SIG-M5 (cell line): Measurements from ENCODE around the gene HJV.

ENCODE experiments used
- DNase-seq: peaks from one replicate; lab custom pipeline; 2025; lab: John Stamatoyannopoulos, UW

The HJV gene

DNA sequence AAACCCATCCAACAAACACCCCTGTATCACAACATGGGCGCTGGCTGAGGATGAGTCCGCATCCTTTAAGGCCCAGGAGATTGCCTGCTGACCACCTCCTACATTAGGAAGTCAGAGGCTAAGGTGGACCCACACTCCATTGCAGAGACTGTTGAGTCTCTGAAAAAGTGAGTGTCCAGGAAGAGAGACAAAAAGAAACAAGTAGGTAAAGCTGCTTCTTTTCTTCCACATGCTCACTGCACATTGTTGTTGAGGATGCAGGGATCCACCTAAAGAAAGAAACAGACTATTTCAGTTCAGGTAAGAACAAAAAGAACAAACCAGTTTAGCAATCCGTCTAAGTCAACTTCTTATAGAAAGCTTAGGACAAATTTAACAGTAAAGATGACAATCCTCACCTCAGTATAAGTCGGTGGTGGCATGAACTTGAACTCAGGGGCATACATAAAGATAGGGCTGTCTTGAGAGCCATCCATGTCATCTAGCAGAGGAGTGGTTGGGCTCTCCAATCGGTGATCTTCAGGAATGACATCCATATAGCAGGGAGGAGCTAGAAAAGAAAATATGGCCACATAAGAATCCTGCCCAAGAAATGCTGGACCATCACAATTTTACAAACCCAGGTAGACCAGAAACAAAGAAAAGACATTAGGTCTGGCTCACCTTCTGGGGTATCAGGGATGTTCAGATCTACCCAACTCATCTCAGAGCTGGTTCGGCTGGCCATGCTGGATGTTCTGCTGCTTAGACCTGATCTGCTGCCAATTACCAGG lies 27.7 kb downstream of the HJV start:
- no peak for DNase-seq

DNA sequence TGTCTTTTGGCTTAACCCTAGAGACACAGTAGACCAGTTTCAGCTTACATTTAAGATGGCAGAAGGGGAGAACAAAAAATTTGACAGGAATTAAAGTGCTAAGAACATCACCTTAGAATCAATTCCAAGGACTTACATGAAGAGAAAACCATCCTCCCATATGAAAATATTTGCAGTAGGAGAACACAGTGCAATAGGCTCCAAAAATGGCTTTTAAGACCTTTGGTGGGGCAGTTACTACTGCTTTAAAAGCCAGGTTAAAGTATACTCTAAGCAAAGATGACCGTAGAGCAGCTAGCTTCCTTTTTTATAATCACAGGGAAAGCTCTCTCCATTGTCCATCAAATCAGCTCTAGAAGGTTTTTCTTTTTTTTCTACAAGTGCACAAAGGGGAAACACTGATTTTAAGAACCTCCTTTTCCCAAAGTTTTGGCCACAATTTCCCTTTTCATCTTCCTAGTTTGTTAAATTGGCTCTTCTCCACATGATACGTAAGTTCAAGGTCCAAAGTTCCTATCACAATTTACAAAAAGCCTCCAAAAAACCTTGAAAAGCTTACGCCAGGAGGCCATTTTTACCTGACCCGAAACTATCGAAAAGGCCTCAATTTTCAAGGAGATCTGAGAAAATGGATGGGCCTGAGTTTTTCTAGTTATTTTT lies 28.4 kb downstream of the HJV start:
- no peak for DNase-seq

DNA sequence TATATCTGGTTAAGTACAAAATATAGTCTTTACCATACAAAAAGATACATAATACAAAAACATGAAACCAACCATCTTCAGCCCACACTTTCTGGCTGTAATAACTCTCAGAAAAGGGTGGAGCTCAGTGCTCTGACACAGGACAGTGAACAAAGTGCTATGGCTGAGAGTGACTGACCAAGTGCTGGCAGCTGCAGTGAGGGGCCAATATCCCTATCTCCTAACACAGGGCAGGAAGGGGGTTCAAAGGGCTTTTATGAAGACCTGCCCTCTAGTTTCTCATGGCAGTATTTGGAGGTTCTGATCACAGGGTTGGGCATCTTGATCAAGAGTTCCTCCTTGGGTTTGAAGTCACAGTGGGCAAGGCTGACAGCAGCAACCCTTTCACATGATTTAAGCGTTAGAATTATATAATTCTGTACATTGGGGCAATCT lies 29.0 kb downstream of the HJV start:
- no peak for DNase-seq

GRCh38 chr1:145991735-145992412 lies 29.7 kb downstream of the HJV start:
- DNase-seq, result no peak

GRCh38 chr1:145990249-145990855 lies 31.2 kb downstream of the HJV start:
- DNase-seq, result no peak

GRCh38 chr1:145988773-145989172 lies 32.8 kb downstream of the HJV start:
- no peak for DNase-seq

DNA sequence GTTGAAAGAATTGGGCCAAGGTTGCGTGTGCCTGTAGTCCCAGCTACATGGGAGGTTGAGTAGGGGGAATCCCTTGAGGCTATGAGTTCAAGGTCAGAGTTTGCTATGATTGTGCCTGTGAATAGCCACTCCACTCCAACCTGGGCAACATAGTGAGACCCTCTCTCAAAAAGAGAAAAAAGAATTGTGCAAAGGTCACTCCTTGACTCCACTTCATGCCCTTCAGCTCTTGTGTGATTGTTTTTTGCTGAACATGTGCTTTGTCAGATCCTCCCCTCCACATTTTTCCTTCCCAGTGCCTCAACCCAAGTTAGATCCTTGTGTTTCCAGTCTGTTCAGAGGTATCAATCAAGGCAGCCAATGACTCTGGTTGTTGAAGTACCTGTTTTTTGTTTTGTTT lies 33.6 kb downstream of the HJV start:
- no peak for DNase-seq

GRCh38 chr1:145986551-145986950 lies 35.0 kb downstream of the HJV start:
- DNase-seq, result no peak

- DNase-seq, result peak; percentile 62
Measured at GRCh38 chr1:145985502-145986439, 35.8 kb downstream of the HJV start.

DNA sequence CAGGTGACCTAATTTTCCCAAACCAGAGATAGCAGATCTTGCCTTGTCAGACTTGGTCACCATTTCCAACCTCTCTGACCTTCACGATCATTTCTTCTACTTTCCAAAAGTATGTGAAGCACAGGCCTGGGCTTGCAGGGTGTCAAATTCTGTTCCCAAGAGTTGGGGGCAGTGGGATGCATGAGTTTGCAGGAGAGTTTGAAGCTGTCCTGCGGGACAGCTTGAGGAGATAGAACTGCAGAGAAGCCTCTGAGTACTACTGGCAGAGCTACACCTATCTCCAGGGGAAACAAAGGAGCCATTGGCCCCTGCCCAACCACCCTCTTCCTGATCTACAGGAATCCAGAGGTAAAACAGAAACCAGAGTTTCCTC lies 36.4 kb downstream of the HJV start:
- DNase-seq, result no peak

DNA sequence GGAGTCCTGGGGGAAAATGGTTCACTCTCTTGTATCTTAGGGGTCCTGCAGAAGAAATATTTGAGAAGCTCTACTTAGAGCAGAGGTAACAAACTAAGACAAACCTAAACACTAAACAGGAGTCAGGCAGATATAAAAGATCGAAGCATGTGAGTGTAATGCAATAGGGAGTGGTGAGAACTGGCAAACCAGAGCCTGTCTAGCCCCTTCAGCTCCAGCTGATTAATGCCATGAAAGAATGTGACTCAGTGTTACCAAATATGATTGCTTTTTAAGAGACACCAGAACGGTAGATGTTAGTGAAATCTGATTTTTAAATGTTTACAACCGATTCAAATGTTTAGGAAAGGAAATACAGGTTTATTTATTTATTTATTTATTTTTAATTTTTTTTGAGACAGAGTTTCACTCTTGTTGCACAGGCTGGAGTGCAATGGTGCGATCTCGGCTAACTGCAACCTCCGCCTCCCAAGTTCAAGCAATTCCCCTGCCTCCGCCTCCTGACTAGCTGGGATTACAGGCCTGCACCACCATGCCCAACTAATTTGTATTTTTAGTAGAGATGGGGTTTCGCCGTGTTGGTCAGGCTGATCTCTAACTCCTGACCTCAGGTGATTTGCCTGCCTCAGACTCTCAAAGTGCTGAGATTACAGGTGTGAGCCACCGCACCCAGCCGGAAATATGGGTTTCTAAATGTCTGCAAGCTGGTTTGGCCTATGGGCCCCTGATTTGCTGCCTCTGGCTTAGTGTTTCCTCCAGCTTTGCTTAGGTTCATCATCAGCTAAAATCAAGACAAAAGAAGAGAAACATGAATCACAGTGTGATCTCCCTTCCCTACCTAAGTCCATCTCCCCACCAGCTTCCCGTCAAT lies 37.3 kb downstream of the HJV start:
- DNase-seq, result no peak

- DNase-seq, result no peak
Measured at GRCh38 chr1:145983206-145983675, 38.3 kb downstream of the HJV start.

DNA sequence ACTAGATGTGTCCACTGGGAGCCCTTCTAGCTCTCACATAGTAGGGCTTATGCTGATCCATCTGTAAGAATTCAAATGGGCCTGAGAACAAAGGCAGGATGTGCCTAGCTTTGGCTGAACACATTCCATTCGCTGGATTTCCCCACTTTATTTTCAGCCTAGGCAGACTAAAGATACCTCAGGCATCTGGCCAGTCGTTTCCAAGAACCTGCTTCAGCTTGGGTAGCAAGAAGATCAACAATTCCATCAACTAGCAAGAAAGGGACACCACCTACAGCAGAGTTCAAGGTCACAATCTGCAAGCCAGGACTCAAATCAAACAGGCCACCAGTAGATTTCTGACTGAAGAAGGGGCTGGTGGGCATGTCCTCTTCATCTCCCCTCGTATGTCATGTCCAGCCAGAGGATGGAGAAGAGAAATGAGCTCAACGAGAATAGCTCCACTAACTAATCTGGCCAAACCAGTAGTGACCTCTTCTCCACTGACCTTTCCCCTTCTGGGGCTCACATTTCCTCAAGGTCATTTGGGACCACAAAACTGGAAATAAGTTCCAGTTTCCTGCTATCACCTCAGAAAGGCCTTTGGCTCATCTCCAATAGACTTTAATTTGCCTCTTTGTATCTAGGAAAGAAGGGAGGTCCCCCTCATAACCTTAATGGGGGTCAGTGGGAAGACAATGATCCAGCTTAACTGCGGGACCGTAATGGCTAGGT lies 39.4 kb downstream of the HJV start:
- DNase-seq, result no peak

GRCh38 chr1:145980457-145980994 lies 41.0 kb downstream of the HJV start:
- DNase-seq, result no peak

GRCh38 chr1:145979746-145980456 lies 41.6 kb downstream of the HJV start:
- peak; percentile 65 for DNase-seq

DNA sequence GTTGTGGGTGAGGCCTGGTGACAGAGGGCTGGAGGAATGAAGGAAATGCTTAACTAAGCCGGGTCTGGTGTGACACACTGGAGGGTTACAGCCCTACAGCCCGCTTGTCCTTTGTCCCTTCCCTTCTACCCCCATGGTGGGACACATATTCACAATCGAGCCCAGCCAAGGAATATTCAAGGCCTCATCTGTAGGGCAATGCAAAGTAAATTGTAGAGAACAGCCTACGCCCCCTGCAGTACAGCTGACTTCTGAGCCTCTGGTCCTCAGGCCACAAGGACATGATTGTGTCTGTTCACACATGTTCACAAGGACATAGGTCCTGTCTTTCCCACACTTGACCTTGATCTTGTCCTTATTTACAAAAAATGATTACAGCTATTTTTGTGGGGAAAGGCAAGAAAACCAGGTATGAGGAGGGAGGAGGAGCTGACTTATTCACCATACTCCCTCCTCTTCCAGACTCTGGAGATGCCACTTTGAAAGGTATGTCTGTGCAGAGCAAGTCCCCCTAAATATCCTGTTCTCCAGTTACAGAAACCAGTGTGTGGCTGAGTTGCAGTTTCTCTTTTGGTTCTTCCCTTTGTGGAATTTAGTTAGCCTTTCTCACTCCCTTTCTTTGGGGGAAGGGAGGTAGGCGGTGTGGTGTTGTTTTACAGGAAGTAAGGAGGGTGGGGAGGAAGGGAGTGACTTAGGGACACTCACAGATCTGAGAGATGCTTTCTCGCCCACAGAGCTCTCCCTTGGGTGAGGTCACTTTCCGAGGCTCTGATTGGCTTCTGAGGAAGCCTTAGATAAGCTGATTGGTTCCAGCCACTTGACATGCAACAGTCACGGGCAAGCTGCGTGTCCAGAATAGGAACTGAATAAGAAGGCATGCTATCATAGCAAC lies 42.4 kb downstream of the HJV start:
- DNase-seq, result peak; percentile 91

DNA sequence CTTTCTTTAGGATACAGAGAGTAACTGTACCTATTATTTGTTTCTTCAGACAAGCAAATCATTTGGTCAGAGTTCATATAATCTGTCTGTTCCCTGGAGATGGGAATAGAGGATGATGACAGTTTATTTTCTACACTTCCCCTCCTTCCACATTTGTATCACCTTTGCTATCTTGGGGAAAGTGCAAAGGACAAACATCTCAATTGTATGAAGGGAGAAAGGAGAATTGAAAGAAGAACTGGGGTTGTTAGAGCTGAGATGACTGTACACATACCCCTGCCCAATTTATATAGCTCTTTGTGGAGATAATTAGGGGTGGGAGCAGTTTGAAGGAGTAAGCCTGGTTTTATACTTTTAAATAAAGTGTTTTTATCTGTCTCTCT lies 43.1 kb downstream of the HJV start:
- DNase-seq, result no peak
